DOHH2 (cell line): ENCODE results near the gene TGOLN2.

Experiments used
- H3F3A ChIP-seq: fragments of 200-600 bp; sonication (generic), shearing (Covaris generic); 2 replicates; pipeline ENCODE4 v1.6.0; 2016; ENCODE audit warnings: antibody characterized with exemption, mild to moderate bottlenecking; ENCODE audit not compliant: control insufficient read depth, insufficient read depth
- H3K27ac ChIP-seq: fragments of 200-600 bp; sonication (generic); 2 replicates; pipeline ENCODE4 v1.5.1; 2014; ENCODE audit warnings: low read depth, mild to moderate bottlenecking, low read length, moderate library complexity
- H3K27me3 ChIP-seq: fragments of 200-600 bp; sonication (generic); 2 replicates; pipeline ENCODE4 v1.6.1; 2014; ENCODE audit warnings: mild to moderate bottlenecking, low read length, mixed read lengths; ENCODE audit not compliant: control insufficient read depth
- H3K36me3 ChIP-seq: fragments of 200-600 bp; sonication (generic); 2 replicates; pipeline ENCODE4 v1.6.1; 2014; ENCODE audit warnings: mild to moderate bottlenecking, low read length, moderate library complexity, mixed read lengths; ENCODE audit not compliant: control insufficient read depth
- H3K4me1 ChIP-seq: fragments of 200-600 bp; sonication (generic); 2 replicates; pipeline ENCODE4 v1.6.1; 2014; ENCODE audit warnings: mild to moderate bottlenecking, low read length, mixed read lengths; ENCODE audit not compliant: control insufficient read depth
- H3K4me2 ChIP-seq: fragments of 200-600 bp; sonication (generic); 2 replicates; pipeline ENCODE4 v1.6.0; 2014; ENCODE audit warnings: mild to moderate bottlenecking, low read length, moderate library complexity
- H3K4me3 ChIP-seq: fragments of 200-600 bp; sonication (generic); 2 replicates; pipeline ENCODE4 v1.5.1; 2014; ENCODE audit warnings: mild to moderate bottlenecking, low read length, mixed read lengths
- H3K79me2 ChIP-seq: fragments of 200-600 bp; sonication (generic); 2 replicates; pipeline ENCODE4 v1.6.1; 2014; ENCODE audit warnings: mild to moderate bottlenecking, low read length, mixed read lengths; ENCODE audit not compliant: control insufficient read depth
- H3K9me2 ChIP-seq: fragments of 200-600 bp; sonication (generic); replicated peaks from 2 replicates; pipeline ENCODE4 v1.6.1; 2014; ENCODE audit warnings: mild to moderate bottlenecking, low read length, mixed read lengths; ENCODE audit not compliant: control insufficient read depth
- H3K9me3 ChIP-seq: fragments of 200-600 bp; sonication (generic); 2 replicates; pipeline ENCODE4 v1.6.1; 2014; ENCODE audit warnings: antibody characterized with exemption, low read length, mixed read lengths; ENCODE audit not compliant: control insufficient read depth, insufficient read depth
- H4K20me1 ChIP-seq: fragments of 200-600 bp; sonication (generic); 2 replicates; pipeline ENCODE4 v1.6.0; 2014; ENCODE audit warnings: low read depth, mild to moderate bottlenecking, antibody characterized with exemption, low read length, moderate library complexity; ENCODE audit not compliant: control insufficient read depth, insufficient read depth
- EZH2phosphoT487 ChIP-seq: fragments of 200-600 bp; sonication (generic); IDR thresholded peaks from 2 replicates; pipeline ENCODE4 v1.6.1; 2017; ENCODE audit warnings: borderline replicate concordance, mild to moderate bottlenecking, antibody characterized with exemption, low read length, moderate library complexity, mixed read lengths
- TF ChIP-seq, protein P1 (sequence below): fragments of 200-600 bp; sonication (generic); IDR thresholded peaks from one replicate; pipeline ENCODE4 v1.5.1; 2014; ENCODE audit warnings: antibody characterized with exemption, mild to moderate bottlenecking, low read depth, low read length; ENCODE audit not compliant: poor library complexity, severe bottlenecking

TGOLN2 gene

DNA sequence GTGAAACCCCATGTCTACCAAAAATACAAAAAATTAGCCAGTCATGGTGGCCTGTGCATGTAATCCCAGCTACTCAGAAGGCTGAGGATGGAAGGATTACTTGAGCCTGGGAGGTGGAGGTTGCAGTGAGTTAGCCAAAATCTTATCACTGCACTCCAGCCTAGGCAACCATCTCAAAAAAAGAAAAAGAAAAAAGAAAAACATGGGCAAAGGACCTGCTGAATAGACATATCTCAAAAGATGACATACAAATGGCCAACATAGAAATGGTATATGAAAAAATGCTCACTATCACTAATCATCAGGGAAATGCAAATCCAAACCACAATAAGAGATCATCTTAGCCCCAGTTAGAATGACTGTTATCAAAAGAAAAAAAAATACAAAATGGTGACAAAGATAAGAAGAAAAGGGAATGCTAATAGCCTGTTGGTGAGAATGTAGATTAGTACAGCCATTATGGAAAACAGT, 1.4 kb upstream of the TGOLN2 start:
- H3K27ac ChIP-seq, result no peak overlapping the region
- peaks cover 39% of the 10 kb centered on the region for H3K36me3 ChIP-seq
- peak overlapping the region; percentile 92 for H3K4me2 ChIP-seq
- H3K4me3 ChIP-seq, result peak overlapping the region; percentile 83
- TF ChIP-seq, protein P1, sequence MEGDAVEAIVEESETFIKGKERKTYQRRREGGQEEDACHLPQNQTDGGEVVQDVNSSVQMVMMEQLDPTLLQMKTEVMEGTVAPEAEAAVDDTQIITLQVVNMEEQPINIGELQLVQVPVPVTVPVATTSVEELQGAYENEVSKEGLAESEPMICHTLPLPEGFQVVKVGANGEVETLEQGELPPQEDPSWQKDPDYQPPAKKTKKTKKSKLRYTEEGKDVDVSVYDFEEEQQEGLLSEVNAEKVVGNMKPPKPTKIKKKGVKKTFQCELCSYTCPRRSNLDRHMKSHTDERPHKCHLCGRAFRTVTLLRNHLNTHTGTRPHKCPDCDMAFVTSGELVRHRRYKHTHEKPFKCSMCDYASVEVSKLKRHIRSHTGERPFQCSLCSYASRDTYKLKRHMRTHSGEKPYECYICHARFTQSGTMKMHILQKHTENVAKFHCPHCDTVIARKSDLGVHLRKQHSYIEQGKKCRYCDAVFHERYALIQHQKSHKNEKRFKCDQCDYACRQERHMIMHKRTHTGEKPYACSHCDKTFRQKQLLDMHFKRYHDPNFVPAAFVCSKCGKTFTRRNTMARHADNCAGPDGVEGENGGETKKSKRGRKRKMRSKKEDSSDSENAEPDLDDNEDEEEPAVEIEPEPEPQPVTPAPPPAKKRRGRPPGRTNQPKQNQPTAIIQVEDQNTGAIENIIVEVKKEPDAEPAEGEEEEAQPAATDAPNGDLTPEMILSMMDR, result no peak
- no peak for TF ChIP-seq EZH2phosphoT487
- no peaks in the 10 kb centered on the region for H3F3A ChIP-seq
- peaks cover 46% of the 10 kb centered on the region for H3K79me2 ChIP-seq
- no peaks in the 10 kb centered on the region for H3K9me3 ChIP-seq
- peaks cover 20% of the 10 kb centered on the region for H4K20me1 ChIP-seq
- no peaks in the 10 kb centered on the region for H3K27me3 ChIP-seq
- H3K9me2 ChIP-seq, result no peaks in the 10 kb centered on the region
- peaks cover 34% of the 10 kb centered on the region for H3K4me1 ChIP-seq

GRCh38 chr2:85327160-85327821, 498 bp downstream of the TGOLN2 start:
- Histone ChIP-seq H3K4me3 (peak overlapping the region; percentile 83), H3K4me2 (peak overlapping the region; percentile 92), H3K79me2 (peaks cover 65% of the 10 kb centered on the region), H3K27me3 (no peaks in the 10 kb centered on the region), H3K9me3 (no peaks in the 10 kb centered on the region), H4K20me1 (peaks cover 30% of the 10 kb centered on the region), H3K9me2 (no peaks in the 10 kb centered on the region), H3F3A (no peaks in the 10 kb centered on the region), H3K36me3 (peaks cover 58% of the 10 kb centered on the region), H3K27ac (peak overlapping the region; percentile 83), H3K4me1 (peaks cover 42% of the 10 kb centered on the region)
- TF ChIP-seq, protein P1, result no peak
- no peak for TF ChIP-seq EZH2phosphoT487

GRCh38 chr2:85326406-85327159, 1.2 kb downstream of the TGOLN2 start:
- Histone ChIP-seq H3K79me2 (peaks cover 72% of the 10 kb centered on the region), H3K9me2 (no peaks in the 10 kb centered on the region), H3K4me3 (peak overlapping the region; percentile 83), H3K27ac (peak overlapping the region; percentile 83), H3K9me3 (no peaks in the 10 kb centered on the region), H3K27me3 (no peaks in the 10 kb centered on the region), H3K4me1 (peaks cover 42% of the 10 kb centered on the region), H3F3A (no peaks in the 10 kb centered on the region), H4K20me1 (peaks cover 30% of the 10 kb centered on the region), H3K4me2 (peak overlapping the region; percentile 92), H3K36me3 (peaks cover 65% of the 10 kb centered on the region)
- TF ChIP-seq EZH2phosphoT487, result no peak
- TF ChIP-seq, protein P1, result no peak
